H4 (cell line): Measurements from ENCODE around the gene PLCL1. TPM values are rescaled to one million over a fixed set of nuclear protein-coding genes. Genes with fewer than 3 reads are reported as not detected.

ENCODE experiments used
- DNase-seq: peaks from one replicate; pipeline ENCODE4 v3.0.0-alpha.2; 2015; ENCODE audit warnings: low spot score
- total RNA-seq: library from RNA; depleted of rRNA; stranded (reverse); fragments of >200 nt; shearing (Covaris generic); gene quantifications from 2 replicates; pipeline ENCODE4 v1.2.3, GENCODE V29; 2014

Gene PLCL1
- total RNA-seq, 1 experiment from 2014 or later = 0.19 TPM

GRCh38 chr2:197888321-197888720, 83.9 kb downstream of the PLCL1 start:
- no peak for DNase-seq

DNA sequence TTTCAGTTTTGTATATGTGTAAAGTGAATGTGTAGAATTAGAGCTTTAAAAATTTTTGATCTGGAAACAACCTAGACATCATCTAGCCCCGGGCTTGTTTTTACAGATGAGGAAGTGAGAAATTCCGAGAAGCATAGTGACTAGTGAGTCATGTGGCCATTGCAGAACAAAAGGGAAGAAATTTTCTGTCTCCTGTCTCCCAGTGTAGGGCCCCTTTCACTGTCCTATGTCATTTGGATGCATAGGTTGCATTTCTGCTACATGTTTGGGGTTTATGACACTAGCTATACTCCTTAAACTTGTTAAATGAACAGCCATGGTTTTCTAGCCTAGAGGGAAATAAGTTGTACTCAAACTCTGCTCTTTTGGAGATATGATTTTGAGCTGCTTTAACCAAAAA, 84.6 kb downstream of the PLCL1 start:
- DNase-seq = no peak

GRCh38 chr2:197890168-197890567, 85.8 kb downstream of the PLCL1 start:
- DNase-seq = no peak

- DNase-seq = no peak
These were observed 87.6 kb downstream of the PLCL1 start for GRCh38 chr2:197891897-197892442.

DNA sequence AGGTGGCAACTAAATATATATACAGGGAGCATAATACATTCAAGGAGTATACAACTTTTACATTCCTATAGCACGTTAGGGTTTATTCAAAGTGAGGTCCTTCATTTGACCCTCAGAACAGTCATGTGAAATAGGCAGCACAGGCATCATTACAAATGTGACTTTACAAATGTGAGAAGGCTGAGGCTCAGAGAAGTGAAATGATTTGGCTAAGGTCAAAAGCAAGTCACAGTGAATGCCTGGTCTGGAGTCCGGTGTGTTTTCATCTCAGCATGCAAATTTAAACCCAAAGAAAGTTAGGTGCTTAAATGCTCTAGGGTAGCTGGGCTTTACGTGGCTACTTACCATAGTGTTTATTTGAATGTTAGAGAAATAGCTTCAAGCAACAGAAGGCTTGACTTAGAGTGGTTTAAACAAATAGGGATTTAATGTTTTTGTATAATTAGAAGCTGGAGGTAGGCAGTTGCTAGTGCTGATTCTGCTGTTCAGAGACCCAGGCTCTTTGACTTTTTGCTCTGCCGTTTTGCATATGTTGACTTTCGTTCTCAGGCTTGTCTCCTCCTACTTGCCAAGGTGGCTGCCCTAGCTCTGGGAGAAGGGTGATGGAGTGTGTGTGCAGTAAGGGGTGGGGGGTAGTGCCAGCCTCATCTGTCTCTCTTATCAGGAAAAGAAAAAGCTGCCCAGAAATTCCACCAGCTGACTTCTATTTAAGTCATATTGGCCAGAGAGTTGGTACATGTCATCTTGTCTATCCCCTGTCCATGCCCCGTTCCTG, 89.2 kb downstream of the PLCL1 start:
- no peak for DNase-seq

DNA sequence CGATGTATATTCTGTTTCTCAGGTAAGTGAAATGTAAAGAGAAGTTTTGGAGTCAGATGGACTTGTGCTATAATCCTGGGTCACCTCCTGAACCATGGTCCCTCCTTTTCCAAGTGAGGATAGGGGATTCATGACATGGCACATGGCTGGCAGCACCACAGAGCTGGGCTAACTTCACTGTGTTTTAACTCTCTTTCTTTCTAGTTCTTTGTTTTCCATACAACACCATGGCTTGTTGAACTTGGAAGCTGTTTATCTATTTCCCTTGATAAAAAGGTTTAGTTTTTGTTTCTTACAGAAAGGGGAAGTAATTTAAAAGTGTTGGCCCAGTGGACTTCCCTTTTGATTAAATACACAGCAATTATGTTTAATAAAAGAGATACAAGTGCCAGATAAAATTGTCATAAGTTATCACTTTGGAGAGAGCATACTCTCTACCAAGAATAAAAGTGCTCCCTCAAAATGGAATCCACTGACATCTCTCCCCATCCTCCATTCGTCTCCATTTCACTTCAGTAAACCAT, 90.4 kb downstream of the PLCL1 start:
- no peak for DNase-seq

GRCh38 chr2:197897960-197898678, 93.7 kb downstream of the PLCL1 start:
- no peak for DNase-seq

DNA sequence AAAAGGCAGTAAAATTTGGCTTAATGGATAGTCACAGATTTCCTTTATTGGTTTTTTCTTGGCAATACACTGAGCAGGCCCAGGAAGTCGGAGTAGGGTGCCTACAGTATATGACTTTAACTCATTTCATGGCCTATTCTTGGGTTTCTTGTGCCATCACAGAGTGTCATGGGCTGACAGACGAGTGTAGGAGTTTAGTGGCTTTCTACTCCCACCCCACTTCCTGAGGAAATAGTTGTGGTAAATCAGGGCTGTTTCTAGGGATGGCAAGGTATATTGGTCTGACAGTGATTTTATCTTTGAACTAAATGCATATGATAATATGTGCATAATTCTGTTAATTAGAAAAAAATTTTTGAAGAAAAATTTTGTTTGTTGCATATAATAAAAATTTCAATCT, 100.1 kb downstream of the PLCL1 start:
- no peak for DNase-seq

DNA sequence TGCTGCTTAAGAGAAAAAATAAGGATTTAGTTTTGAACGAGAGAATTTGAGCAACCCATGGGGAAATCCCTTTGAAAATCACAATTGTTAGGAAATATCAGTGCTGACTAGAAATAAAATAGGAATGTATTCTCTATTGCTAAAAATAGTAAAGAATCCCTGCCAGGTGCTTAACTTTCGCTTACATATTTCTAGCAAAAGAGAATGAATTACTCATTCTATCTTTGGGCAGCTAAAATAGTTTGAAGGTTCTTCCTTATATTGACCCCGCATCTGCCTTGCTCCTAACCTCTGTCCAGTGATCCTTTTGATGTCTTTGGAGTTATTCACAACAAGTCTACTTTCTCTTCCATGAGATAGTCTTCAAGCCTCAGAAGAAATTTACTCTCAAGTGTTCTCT, 103.8 kb downstream of the PLCL1 start:
- DNase-seq = no peak

GRCh38 chr2:197908990-197909776, 104.8 kb downstream of the PLCL1 start:
- peak; percentile 60 for DNase-seq

- no peak for DNase-seq
These were observed 107.3 kb downstream of the PLCL1 start for GRCh38 chr2:197911667-197912066.

DNA sequence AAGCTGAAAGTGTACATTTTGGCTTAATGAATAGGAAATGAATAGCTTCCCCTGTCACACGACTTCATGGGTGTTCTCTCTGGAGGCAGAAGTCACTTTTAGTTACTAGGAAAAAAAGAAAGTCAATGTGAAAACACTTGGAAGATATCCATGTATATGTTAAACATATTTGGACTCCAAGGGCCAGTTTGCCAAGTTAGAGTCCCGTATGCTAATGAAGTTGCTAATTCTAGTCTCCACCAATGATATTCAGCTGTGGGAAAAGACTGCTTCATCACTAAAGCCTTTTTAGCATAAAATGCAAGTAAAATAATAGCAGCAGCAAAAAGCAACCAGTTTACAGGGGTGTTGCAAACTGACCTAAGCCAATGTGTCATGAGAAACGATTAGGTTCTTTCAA, 108.7 kb downstream of the PLCL1 start:
- DNase-seq = no peak

- DNase-seq = no peak
These were observed 110.4 kb downstream of the PLCL1 start for GRCh38 chr2:197914778-197915177.

GRCh38 chr2:197915548-197916265, 111.3 kb downstream of the PLCL1 start:
- peak; percentile 29 for DNase-seq

GRCh38 chr2:197919487-197919886, 115.1 kb downstream of the PLCL1 start:
- no peak for DNase-seq

DNA sequence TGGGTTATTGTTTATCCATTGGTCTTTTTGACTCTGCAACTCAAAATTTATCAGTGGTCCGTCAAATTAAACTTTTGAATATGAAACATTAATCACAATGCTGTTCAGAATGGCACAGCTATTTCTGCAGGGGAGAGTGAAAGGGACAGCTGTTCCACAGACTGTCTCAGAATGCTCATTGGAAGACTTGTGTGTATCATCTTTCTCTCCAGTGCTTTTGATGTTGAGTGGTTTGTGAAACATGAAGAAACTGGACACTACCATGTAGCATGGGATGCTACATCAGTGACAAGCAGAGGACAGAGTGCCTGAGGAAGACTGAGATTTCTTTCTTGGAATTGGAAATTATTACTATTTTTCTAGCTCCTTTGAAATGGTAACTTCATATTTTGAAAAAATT, 115.7 kb downstream of the PLCL1 start:
- no peak for DNase-seq

- no peak for DNase-seq
These were observed 116.3 kb downstream of the PLCL1 start for GRCh38 chr2:197920592-197921201.

- no peak for DNase-seq
These were observed 120.1 kb downstream of the PLCL1 start for GRCh38 chr2:197924483-197924882.

DNA sequence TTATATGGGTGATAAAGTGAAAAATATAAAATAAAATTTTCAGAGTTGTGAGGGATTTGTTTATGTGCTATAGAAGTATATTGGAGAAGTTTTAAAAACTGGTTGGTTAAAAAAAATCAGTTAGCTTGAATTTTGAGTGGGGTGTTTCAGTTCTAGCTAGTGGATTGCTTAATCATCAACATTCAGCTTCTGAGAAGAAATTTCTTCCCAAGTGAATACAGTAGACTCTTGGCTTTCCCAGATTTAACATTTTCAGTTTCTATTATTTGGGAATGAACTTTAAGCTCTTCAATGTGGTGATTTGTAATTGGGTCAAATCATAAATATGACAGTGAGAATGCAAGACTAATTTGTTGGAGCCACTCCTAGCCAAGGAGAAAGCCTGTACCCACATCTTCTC, 120.8 kb downstream of the PLCL1 start:
- DNase-seq = no peak

DNA sequence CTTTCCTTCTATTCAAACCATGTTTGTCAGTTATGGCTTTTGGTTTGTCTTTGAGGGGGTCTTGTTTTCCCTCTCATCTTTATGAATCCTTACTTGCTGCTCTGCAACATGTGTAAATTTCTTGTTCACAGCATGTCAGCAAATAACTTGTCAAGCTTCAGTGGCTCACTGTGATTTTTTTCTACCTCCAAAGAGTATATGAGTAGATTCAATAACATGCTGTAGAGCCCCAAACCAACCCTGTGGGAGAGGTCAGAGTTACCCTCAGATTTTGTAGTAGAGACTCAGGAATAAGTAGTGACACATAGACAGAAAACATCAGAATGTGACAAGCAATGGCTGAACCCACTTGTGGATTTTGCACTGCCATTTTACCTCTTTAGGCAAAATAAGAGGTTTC, 121.6 kb downstream of the PLCL1 start:
- no peak for DNase-seq

DNA sequence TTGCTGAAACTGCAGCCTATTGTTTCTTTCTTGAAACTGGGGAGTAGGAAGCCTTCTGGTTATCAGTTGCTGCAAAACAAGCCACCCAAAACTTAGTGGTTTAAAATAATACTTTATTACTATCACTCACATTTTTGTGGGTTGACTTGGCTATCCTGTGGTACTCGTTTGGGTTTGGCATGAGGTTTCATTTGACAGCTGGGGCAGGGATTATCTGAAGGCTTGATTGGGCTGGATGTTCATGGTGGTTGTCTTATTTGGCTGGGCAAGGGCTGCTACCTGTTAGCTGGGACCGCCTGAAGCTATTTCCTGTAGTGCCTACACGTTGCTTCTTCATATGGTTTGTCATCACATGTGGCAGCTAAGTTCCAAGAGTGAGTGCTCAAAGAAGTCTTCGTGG, 122.3 kb downstream of the PLCL1 start:
- DNase-seq = no peak
